Vagina (tissue), 2 donors: Measurements from ENCODE around the gene TADA2A.

Experiments
- CTCF ChIP-seq, 3 experiments: fragments of 450-650 bp in 2 of 3; fragments of 200-600 bp in 1 of 3; sonication (generic) in 1 of 3; IDR thresholded peaks; one replicate each; pipeline ENCODE4 v1.5.1; 2017 to 2019; ENCODE audit warnings: antibody characterized with exemption in 3 of 3, mild to moderate bottlenecking in 2 of 3, moderate library complexity in 2 of 3
- POLR2AphosphoS5 ChIP-seq, 2 donors: sonication (generic); formaldehyde crosslinking; IDR thresholded peaks; one replicate each; pipeline ENCODE4 v1.9.0; 2017; ENCODE audit warnings: antibody characterized with exemption in 2 of 2, mild to moderate bottlenecking in 2 of 2, low read depth in 1 of 2; ENCODE audit not compliant: insufficient read depth in 1 of 2

GRCh38 chr17:37450112-37450511 is 43.4 kb downstream of the TADA2A start:
- TF ChIP-seq CTCF (IDR thresholded peaks at IDR 0.05), result no peak
- TF ChIP-seq POLR2AphosphoS5 (IDR thresholded peaks at IDR 0.05; ENCODE audit: insufficient read depth in 1 of 2, low read depth in 1 of 2), result peak in 1 of 2 donors; percentile 79
